ENCODE data around the gene MAP2.

DNA sequence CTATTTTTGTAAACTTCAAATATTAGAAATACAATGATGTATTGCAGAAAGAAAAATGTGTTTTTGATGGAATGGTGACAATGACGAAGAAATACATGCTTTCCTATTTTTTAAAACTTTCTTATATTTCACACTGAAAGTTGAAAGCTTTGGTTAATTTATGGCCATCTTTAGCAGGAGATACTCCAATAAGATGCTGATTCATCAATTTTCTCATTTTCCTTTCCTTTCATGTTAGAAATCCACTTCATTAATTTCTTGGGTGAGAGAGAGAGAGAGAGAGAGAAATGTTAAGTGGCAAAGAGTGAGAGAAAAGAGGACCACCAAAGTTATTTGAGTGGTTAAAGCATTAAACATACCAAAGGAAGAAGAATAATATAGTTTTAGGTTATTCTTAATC, 28.6 kb upstream of the MAP2 start:
- TF ChIP-seq NFRKB (IDR thresholded peaks at IDR 0.05): no peak
- no peak for TF ChIP-seq FOXM1 (IDR thresholded peaks at IDR 0.05; ENCODE audit: borderline replicate concordance)
- no peak for TF ChIP-seq FOXK2 (IDR thresholded peaks at IDR 0.05)
- no peak for TF ChIP-seq SUZ12 (IDR thresholded peaks at IDR 0.05)
- TF ChIP-seq SP1 (IDR thresholded peaks at IDR 0.05): no peak
- TF ChIP-seq TARDBP (IDR thresholded peaks at IDR 0.05): no peak
- TF ChIP-seq ZNF384 (IDR thresholded peaks at IDR 0.05): no peak
- TF ChIP-seq ARNT (IDR thresholded peaks at IDR 0.05): no peak
- TF ChIP-seq, protein P1, sequence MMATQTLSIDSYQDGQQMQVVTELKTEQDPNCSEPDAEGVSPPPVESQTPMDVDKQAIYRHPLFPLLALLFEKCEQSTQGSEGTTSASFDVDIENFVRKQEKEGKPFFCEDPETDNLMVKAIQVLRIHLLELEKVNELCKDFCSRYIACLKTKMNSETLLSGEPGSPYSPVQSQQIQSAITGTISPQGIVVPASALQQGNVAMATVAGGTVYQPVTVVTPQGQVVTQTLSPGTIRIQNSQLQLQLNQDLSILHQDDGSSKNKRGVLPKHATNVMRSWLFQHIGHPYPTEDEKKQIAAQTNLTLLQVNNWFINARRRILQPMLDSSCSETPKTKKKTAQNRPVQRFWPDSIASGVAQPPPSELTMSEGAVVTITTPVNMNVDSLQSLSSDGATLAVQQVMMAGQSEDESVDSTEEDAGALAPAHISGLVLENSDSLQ (IDR thresholded peaks at IDR 0.05): no peak
- no peak for TF ChIP-seq BHLHE40 (IDR thresholded peaks at IDR 0.05; ENCODE audit: borderline replicate concordance)
- TF ChIP-seq HDGF (IDR thresholded peaks at IDR 0.05; ENCODE audit: borderline replicate concordance): no peak
- no peak for TF ChIP-seq LEF1 (IDR thresholded peaks at IDR 0.05; ENCODE audit: borderline replicate concordance)
- TF ChIP-seq CTBP1 (IDR thresholded peaks at IDR 0.05; ENCODE audit: borderline replicate concordance): no peak
- no peak for TF ChIP-seq L3MBTL2 (conservative IDR thresholded peaks at IDR 0.05)
